C4-2B (cell line): Measurements from ENCODE around the gene SIGLEC10.

Experiments used
- ZFX ChIP-seq: fragments of 450-650 bp; IDR thresholded peaks from 2 replicates; pipeline ENCODE4 v1.6.1; 2017
- TF ChIP-seq, protein P1 (sequence below): fragments of 450-650 bp; conservative IDR thresholded peaks from 2 replicates; pipeline ENCODE4 v1.5.1; 2017; ENCODE audit warnings: mild to moderate bottlenecking

DNA sequence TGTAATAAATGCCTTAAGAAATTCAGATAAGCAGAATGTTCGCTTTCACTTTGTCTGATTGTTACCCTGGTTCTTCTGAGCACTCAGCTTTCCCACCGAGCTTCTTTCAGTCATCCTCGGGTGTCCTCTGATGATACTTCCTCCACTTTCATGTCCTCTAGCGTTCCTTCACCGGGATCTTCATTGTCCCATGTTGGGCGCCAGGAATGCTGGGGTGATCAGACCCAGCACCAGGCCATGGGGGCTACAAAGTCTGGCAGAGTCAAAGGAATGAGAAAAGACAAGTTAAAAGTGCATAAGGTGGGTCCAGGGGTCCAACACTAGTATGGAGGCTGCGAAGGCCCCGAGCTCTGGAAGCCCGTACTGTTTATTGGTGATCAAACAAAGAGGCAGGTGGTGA lies 15.3 kb downstream of the SIGLEC10 start:
- TF ChIP-seq, protein P1, sequence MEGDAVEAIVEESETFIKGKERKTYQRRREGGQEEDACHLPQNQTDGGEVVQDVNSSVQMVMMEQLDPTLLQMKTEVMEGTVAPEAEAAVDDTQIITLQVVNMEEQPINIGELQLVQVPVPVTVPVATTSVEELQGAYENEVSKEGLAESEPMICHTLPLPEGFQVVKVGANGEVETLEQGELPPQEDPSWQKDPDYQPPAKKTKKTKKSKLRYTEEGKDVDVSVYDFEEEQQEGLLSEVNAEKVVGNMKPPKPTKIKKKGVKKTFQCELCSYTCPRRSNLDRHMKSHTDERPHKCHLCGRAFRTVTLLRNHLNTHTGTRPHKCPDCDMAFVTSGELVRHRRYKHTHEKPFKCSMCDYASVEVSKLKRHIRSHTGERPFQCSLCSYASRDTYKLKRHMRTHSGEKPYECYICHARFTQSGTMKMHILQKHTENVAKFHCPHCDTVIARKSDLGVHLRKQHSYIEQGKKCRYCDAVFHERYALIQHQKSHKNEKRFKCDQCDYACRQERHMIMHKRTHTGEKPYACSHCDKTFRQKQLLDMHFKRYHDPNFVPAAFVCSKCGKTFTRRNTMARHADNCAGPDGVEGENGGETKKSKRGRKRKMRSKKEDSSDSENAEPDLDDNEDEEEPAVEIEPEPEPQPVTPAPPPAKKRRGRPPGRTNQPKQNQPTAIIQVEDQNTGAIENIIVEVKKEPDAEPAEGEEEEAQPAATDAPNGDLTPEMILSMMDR, result no peak
- no peak for TF ChIP-seq ZFX
